ENCODE data around the gene KIAA1614.

DNA sequence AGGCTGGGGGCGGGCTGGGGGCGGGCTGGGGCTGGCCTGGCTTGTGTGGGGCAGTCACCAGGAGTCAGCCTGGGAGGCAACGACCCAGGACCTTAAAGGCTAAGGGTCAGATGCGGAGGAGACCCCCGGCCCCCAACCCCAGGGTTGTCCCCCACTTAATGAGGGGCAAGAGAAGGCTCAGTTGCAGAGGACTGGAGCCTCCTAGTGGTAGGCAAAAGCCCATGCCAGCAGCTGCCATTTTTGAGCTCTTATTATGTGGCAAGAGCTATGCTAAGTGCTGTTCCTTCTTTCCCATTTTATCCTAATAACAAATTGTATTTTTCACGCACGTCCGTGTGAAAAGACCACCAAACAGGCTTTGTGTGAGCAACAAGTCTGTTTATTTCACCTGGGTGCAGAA, 8.0 kb downstream of the KIAA1614 start:
- TF ChIP-seq POLR2A (IDR thresholded peaks at IDR 0.05): no peak
- TF ChIP-seq, protein P1, sequence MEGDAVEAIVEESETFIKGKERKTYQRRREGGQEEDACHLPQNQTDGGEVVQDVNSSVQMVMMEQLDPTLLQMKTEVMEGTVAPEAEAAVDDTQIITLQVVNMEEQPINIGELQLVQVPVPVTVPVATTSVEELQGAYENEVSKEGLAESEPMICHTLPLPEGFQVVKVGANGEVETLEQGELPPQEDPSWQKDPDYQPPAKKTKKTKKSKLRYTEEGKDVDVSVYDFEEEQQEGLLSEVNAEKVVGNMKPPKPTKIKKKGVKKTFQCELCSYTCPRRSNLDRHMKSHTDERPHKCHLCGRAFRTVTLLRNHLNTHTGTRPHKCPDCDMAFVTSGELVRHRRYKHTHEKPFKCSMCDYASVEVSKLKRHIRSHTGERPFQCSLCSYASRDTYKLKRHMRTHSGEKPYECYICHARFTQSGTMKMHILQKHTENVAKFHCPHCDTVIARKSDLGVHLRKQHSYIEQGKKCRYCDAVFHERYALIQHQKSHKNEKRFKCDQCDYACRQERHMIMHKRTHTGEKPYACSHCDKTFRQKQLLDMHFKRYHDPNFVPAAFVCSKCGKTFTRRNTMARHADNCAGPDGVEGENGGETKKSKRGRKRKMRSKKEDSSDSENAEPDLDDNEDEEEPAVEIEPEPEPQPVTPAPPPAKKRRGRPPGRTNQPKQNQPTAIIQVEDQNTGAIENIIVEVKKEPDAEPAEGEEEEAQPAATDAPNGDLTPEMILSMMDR (IDR thresholded peaks at IDR 0.05): no peak
